HCT116 (cell line): ENCODE data around the gene PTPRO. TPM values are rescaled to one million over a fixed set of nuclear protein-coding genes. Genes with fewer than 3 reads are reported as not detected.

Experiments
- ATAC-seq: fragments of 200-7000 bp; cut with Tn5 transposase; 2 replicates; pipeline ENCODE4 v1.9.1; 2020; ENCODE audit warnings: mild to moderate bottlenecking, moderate library complexity
- BruUV-seq: library from RNA; stranded (reverse); fragments of 400-500 nt; replicated peaks from 2 replicates; lab custom pipeline; 2021; lab: Mats Ljungman, UMichigan
- CTCF ChIA-PET: fragments of 300-600 bp; sonication (Branson Sonifier 250); formaldehyde crosslinking; loops from one replicate; lab custom pipeline; 2021; ENCODE audit warnings: antibody characterized with exemption; lab: Charles Lee
- POLR2A ChIA-PET: fragments of 300-600, 350-600 bp; sonication (Branson Sonifier 250); formaldehyde crosslinking; loops from one replicate; lab custom pipeline; 2021; ENCODE audit warnings: antibody characterized with exemption; lab: Charles Lee
- RAD21 ChIA-PET, 2 experiments: fragments of 300-600 bp; sonication (Branson Sonifier 250); formaldehyde crosslinking; loops; one replicate each; lab custom pipeline; 2023; ENCODE audit warnings: low total read pairs in 2 of 2; ENCODE audit not compliant: uncharacterized antibody in 2 of 2, unreplicated experiment in 2 of 2, low non-redundant PET in 1 of 2; lab: Charles Lee
- DNase-seq: peaks from one replicate; pipeline ENCODE4 v3.0.0-alpha.2; 2010; ENCODE audit warnings: low read depth, low spot score
- H2AFZ ChIP-seq: fragments of 200-600 bp; shearing (Covaris generic), sonication (generic); 2 replicates; pipeline ENCODE4 v1.6.1; 2017; ENCODE audit warnings: low read depth, mixed run types, mixed read lengths, antibody characterized with exemption, low read length; ENCODE audit not compliant: poor library complexity, severe bottlenecking
- H3K27ac ChIP-seq: 2 replicates; pipeline ENCODE4 v1.5.1; 2012; ENCODE audit warnings: low read depth, low read length
- H3K27me3 ChIP-seq: fragments of 200-600 bp; sonication (generic); 2 replicates; pipeline ENCODE4 v1.6.1; 2016; ENCODE audit warnings: mixed run types, low read length, mixed read lengths; ENCODE audit not compliant: insufficient read depth
- H3K36me3 ChIP-seq, 2 experiments: fragments of 200-500 bp in 1 of 2; fragments of 200-600 bp in 1 of 2; sonication (Bioruptor generic) in 1 of 2; sonication (generic) in 1 of 2; 2 replicates each; pipeline versions ENCODE4 v1.5.1 to v1.6.1; 2014 to 2016; ENCODE audit warnings: low read length in 2 of 2, inconsistent platforms in 1 of 2, mixed read lengths in 1 of 2, mixed run types in 1 of 2; ENCODE audit not compliant: insufficient read depth in 2 of 2, control insufficient read depth in 1 of 2
- H3K4me1 ChIP-seq, 2 experiments: fragments of 200-600 bp in 1 of 2; sonication (generic) in 1 of 2; 2 replicates each; pipeline versions ENCODE4 v1.5.1 to v1.6.1; 2012 to 2017; ENCODE audit warnings: low read length in 2 of 2, inconsistent platforms in 1 of 2, mild to moderate bottlenecking in 1 of 2, mixed read lengths in 1 of 2, mixed run types in 1 of 2, moderate library complexity in 1 of 2; ENCODE audit not compliant: insufficient read depth in 2 of 2, control insufficient read depth in 1 of 2
- H3K4me2 ChIP-seq: fragments of 200-600 bp; sonication (generic); 2 replicates; pipeline ENCODE4 v1.6.1; 2017; ENCODE audit warnings: mixed run types, low read length, mixed read lengths
- H3K4me3 ChIP-seq, 2 experiments: fragments of 200-600 bp in 1 of 2; sonication (generic) in 1 of 2; replicated peaks in 1 of 2; 2 replicates each; pipeline ENCODE4 v1.5.1; 2011 to 2016; ENCODE audit warnings: low read length in 2 of 2, control low read depth in 1 of 2, low read depth in 1 of 2, mild to moderate bottlenecking in 1 of 2, mixed read lengths in 1 of 2, mixed run types in 1 of 2
- H3K79me2 ChIP-seq: fragments of 200-600 bp; sonication (generic); 2 replicates; pipeline ENCODE4 v1.6.1; 2017; ENCODE audit warnings: mild to moderate bottlenecking, mixed run types, low read length, moderate library complexity, mixed read lengths; ENCODE audit not compliant: insufficient read depth
- H3K9ac ChIP-seq: fragments of 200-600 bp; sonication (generic); 2 replicates; pipeline ENCODE4 v1.6.1; 2016; ENCODE audit warnings: low read length, mixed read lengths
- H3K9me2 ChIP-seq: fragments of 200-600 bp; sonication (generic), shearing (Covaris generic); 2 replicates; pipeline ENCODE4 v1.6.1; 2017; ENCODE audit warnings: mixed run types, mild to moderate bottlenecking, moderate library complexity; ENCODE audit not compliant: insufficient read depth
- H3K9me3 ChIP-seq, 2 experiments: fragments of 200-500 bp in 1 of 2; fragments of 200-600 bp in 1 of 2; sonication (Bioruptor generic) in 1 of 2; sonication (generic) in 1 of 2; 2 replicates each; pipeline ENCODE4 v1.6.1; 2014 to 2017; ENCODE audit warnings: low read length in 2 of 2, mixed read lengths in 2 of 2, inconsistent platforms in 1 of 2, low read depth in 1 of 2, mild to moderate bottlenecking in 1 of 2, mixed run types in 1 of 2, moderate library complexity in 1 of 2; ENCODE audit not compliant: control insufficient read depth in 1 of 2, insufficient read depth in 1 of 2
- H4K20me1 ChIP-seq: fragments of 200-600 bp; sonication (generic), shearing (Covaris generic); 2 replicates; pipeline ENCODE4 v1.6.1; 2017; ENCODE audit warnings: mixed run types, mild to moderate bottlenecking, moderate library complexity; ENCODE audit not compliant: insufficient read depth
- EZH2 ChIP-seq: fragments of 200-600 bp; sonication (generic); IDR thresholded peaks from 2 replicates; pipeline ENCODE4 v1.6.1; 2017; ENCODE audit warnings: antibody characterized with exemption, mixed run types
- EZH2phosphoT487 ChIP-seq: fragments of 200-600 bp; IDR thresholded peaks from 2 replicates; pipeline ENCODE4 v1.6.1; 2018; ENCODE audit warnings: antibody characterized with exemption, borderline replicate concordance
- POLR2A ChIP-seq: IDR thresholded peaks from 2 replicates; pipeline ENCODE4 v1.7.0; 2011; ENCODE audit warnings: borderline replicate concordance; ENCODE audit not compliant: insufficient read depth, insufficient read length; ENCODE audit errors: extremely low read depth
- SRF ChIP-seq: IDR thresholded peaks from 2 replicates; pipeline ENCODE4 v1.6.1; 2012; ENCODE audit warnings: low read depth
- TCF7L2 ChIP-seq: IDR thresholded peaks from 2 replicates; pipeline ENCODE4 v1.7.0; 2011; ENCODE audit warnings: borderline replicate concordance, inconsistent platforms; ENCODE audit not compliant: insufficient read depth, insufficient read length; ENCODE audit errors: extremely low read depth
- intact Hi-C: fragments of 100-400 bp; cut with micrococcal nuclease; formaldehyde crosslinking; loops from 2 replicates; pipeline ENCODE4 v1.10.0; 2022
- total RNA-seq: library from RNA; stranded (reverse); gene quantifications from one replicate; pipeline ENCODE4 v1.2.1, GENCODE V29; 2021; ENCODE audit not compliant: unreplicated experiment
- TF ChIP-seq, protein P1 (sequence below): IDR thresholded peaks from 2 replicates; pipeline ENCODE4 v1.6.1; 2012
- TF ChIP-seq, protein P2 (sequence below): IDR thresholded peaks from 2 replicates; pipeline ENCODE4 v1.6.1; 2012

The PTPRO gene
- total RNA-seq, 1 experiment from 2014 or later = not detected

DNA sequence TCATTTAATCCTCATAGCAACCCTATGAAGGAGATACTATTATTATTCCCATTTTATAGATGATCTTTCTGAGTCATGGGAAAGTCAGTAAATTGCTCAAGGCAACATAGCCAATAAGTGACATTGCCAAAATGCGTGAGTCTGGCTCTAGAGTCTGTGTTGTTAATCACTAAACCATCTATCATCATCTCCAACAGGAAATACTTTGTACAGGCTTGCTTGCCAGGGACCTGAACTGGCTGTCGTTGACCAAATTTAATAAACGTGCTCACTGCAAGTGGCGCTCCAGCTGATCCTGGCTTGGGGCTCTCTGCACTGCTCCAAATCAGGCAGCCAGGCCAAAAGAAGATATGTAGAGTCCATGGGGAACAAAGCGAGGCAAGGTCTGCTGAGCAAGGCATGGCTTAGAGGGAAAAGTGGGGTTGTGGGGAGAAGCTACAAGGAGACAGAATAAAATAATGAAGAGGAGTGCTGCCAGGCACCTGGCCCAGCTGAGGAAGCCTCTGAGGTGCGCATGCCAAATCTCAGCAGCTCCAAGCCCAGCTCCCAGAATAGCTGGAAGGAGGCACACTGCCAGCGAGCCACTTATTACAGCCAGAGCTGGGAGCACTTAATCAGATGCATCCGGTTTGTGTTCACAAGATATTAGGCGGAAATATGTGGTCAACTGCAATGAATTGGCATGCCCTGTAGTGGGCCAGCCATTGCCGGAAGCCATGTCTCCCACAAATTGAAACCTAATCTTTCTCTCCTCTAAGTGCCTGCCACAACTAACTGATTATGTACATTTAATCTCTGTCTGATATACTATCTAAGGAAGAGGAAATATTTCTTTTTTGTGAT lies 43.3 kb upstream of the PTPRO start:
- ChIA-PET POLR2A (no interaction called here), CTCF (interaction anchor here (3.2 kb wide), 1 partner anchor 248 kb away, joined by 19 read pairs; no protein-coding TSS in a partner anchor), RAD21 (no interaction called here)
- TF ChIP-seq EZH2 (no peak), SRF (no peak), EZH2phosphoT487 (no peak), POLR2A (no peak)
- TF ChIP-seq, protein P1, sequence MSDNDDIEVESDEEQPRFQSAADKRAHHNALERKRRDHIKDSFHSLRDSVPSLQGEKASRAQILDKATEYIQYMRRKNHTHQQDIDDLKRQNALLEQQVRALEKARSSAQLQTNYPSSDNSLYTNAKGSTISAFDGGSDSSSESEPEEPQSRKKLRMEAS = no peak
- ATAC-seq = no peak
- H4K20me1 ChIP-seq = no peaks in the 10 kb centered on the region
- no peak overlapping the region for H3K4me3 ChIP-seq
- H3K27me3 ChIP-seq = no peaks in the 10 kb centered on the region
- no peak overlapping the region for H3K9ac ChIP-seq
- H3K9me3 ChIP-seq = no peaks in the 10 kb centered on the region
- BruUV-seq = no TSS peak
- DNase-seq = no peak
- no peaks in the 10 kb centered on the region for H3K9me2 ChIP-seq
- H3K79me2 ChIP-seq = no peaks in the 10 kb centered on the region
- no peak overlapping the region for H2AFZ ChIP-seq
- H3K4me2 ChIP-seq = no peak overlapping the region
- intact Hi-C loops = loop anchor here (10.0 kb wide), 1 partner anchor 306 kb away; no protein-coding TSS in a partner anchor
- no peaks in the 10 kb centered on the region for H3K4me1 ChIP-seq
- H3K27ac ChIP-seq = no peak overlapping the region
- H3K36me3 ChIP-seq = no peaks in the 10 kb centered on the region

DNA sequence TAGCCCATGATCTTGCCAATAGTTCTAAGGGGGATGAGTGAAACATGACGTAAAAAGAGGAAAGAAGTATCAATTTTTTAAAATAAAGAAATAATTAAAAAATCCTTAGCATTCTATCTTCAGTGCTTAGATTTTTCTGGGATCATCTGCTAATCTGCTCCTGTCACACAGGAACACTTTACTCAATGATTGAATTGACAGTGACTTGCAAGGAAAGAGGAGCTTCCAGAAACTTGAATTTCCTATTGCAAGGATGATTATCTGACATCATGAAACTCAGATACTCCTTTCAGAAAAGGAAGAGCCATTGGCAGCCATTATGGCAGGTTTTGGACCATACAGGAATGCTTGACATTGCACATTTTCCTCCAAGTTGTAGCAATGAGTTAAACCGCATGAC lies 41.4 kb upstream of the PTPRO start:
- Histone ChIP-seq H3K4me3 (no peak overlapping the region), H4K20me1 (no peaks in the 10 kb centered on the region), H3K27ac (no peak overlapping the region), H3K79me2 (no peaks in the 10 kb centered on the region), H3K9me2 (no peaks in the 10 kb centered on the region), H2AFZ (no peak overlapping the region), H3K27me3 (0 out of 2 replicates have a peak, but pooled peaks cover 9% of the 10 kb centered on the region), H3K36me3 (no peaks in the 10 kb centered on the region), H3K4me2 (no peak overlapping the region), H3K9me3 (no peaks in the 10 kb centered on the region), H3K9ac (no peak overlapping the region), H3K4me1 (no peaks in the 10 kb centered on the region)
- RAD21 ChIA-PET = no interaction called here
- POLR2A ChIA-PET = no interaction called here
- intact Hi-C loops = no loop called here
- BruUV-seq = no TSS peak
- CTCF ChIA-PET = no interaction called here
- ATAC-seq (no peak), DNase-seq (no peak)
- TF ChIP-seq, protein P2, sequence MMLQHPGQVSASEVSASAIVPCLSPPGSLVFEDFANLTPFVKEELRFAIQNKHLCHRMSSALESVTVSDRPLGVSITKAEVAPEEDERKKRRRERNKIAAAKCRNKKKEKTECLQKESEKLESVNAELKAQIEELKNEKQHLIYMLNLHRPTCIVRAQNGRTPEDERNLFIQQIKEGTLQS = no peak
- TF ChIP-seq TCF7L2 (no peak), SRF (no peak), POLR2A (no peak)
